ENCODE data around the gene ZGRF1.
"Not testable (repeated sequence)": the region's sequence is repeated elsewhere in the genome, so short reads cannot be mapped to it uniquely, and the experiment has no call there.

The ZGRF1 gene

DNA sequence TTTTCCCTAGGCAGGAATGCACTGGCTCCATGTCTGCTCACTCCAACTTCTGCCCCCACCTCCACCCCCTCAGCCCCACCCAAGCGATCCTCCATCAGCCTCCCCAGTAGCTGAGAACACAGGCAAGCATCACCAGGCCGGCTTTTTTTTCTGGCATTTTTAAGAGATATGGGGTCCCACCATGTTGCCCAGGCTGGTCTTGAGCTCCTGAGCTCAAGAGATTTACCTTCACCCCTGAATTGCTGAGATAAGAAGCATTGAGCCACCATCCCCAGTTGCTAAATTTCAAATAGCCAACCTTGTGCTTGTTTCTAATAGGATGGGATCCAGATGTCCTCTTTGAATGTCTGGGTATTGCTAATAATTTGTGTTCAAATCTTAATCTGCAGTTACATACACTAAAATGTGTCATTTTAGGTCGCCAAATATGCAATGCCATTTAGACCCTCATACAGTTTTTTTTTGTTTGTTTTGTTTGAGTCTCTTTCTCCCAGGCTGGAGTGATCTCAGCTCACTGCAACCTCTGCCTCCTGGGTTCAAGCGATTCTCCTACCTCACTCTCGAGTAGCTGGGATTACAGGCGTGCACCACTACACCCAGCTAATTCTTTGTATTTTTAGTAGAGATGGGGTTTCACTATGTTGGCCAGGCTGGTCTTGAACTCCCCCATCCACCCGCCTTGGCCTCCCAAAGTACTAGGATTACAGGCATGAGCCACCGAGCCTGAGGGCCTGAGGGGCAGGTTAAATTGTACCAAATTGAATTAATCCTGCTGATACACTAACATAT is 9.0 kb upstream of the ZGRF1 start:
- in situ Hi-C loops (cut with MboI; ENCODE audit: low sequenced_read_pairs), result no loop called here

DNA sequence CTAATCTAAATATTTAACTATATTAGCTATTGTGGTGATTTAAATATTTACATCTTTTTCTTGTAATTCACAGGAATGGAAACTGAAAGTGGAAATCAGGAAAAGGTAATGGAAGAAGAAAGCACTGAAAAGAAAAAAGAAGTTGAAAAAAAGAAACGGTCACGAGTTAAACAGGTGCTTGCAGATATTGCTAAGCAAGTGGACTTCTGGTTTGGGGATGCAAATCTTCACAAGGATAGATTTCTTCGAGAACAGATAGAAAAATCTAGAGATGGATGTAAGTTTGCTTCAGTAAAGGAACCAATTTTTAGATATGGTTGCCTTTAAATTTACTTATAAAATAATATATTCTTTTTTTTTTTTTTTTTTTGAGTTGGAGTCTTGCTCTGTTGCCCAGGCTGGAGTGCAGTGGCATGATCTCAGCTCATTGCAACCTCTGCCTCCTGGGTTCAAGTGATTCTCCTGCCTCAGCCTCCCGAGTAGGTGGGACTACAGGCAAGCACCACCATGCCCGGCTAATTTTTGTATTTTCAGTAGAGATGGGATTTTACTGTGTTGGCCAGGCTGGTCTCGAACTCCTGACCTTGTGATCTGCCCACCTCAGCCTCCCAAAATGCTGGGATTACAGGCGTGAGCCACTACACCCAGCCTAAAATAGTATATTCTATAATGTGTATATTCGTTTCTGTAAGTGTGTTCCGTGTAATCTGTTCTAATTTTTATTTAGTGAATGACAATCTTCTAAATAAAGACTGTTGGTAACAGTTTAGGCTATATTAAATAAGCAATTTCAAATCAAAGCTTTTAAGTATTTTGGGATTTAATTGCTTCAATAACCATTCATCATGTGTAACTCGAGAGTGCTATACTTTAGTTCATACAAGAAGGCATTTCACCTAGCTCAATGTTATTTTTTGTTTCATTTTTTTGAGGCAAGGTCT is 8.2 kb upstream of the ZGRF1 start:
- in situ Hi-C loops (cut with MboI; ENCODE audit: low sequenced_read_pairs), result not testable (repeated sequence)

DNA sequence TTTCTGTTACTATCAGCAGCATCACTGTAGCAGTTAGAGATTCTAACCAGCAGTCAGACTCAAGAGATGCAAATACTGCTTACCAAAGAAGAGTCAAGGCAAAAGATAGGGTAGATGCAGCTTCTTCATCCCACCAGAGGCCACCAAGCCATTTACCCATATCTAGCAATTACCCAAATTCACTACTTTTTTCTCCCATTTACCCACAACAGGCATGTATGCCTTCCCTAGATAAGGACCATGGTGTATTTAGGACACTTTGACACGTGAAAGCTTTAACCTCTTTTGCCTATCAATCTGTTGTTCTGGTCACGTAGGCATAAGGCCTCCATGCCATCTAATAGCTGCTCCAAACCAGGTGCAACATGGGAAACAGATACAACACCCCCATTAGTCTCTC is 5.8 kb upstream of the ZGRF1 start:
- in situ Hi-C loops (cut with MboI; ENCODE audit: low sequenced_read_pairs), result no loop called here

DNA sequence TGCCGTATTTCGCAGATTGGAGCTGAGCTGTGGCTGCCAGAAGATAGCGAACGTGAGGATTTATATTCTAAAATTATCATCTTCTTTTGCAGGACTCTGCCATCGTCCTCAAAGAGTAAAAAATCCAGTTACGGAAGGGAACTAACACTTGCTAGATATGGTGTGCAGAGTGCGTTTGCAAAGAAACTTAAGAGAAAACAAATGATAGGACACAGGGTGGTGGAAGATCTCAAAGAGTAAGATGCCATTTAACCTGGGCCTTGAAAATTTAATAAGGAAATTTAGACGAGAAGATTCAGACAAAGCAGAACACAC is 800 bp upstream of the ZGRF1 start:
- in situ Hi-C loops (cut with MboI; ENCODE audit: low sequenced_read_pairs), result no loop called here

DNA sequence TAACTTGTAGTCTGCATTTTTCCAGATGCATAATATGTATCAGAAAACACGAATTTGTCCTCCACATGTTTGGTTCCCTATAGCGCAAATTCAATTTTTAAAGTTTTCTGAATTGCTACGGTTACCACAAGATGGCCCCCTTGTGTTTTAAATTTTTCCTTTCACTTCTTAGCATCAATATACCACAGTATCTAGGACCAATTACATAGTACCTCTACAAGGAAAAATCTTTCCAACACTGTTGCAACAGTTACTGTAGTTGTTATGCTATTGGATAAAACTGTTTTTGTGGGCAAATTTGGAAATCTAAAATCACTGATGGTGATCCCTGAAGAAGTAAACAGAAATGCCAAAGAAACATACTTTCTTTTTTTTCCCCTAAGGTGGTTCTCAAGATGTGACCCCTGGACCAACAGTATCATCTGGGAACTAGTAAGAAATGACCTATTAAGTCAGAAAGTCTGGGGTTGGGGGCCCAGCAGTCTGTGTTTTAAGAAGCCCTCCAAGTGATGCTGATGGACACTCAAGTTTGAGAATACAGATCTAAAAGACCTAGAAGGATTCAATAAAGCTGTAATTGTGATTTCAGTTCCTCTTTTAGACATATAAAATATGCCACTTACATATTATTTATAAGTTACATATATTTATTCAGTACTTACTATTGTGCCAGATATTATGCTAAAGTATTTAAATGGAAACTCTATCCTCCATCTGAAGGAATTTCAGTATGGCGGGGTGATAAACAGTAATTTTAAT is 3.1 kb downstream of the ZGRF1 start:
- in situ Hi-C loops (cut with MboI; ENCODE audit: low sequenced_read_pairs), result no loop called here

DNA sequence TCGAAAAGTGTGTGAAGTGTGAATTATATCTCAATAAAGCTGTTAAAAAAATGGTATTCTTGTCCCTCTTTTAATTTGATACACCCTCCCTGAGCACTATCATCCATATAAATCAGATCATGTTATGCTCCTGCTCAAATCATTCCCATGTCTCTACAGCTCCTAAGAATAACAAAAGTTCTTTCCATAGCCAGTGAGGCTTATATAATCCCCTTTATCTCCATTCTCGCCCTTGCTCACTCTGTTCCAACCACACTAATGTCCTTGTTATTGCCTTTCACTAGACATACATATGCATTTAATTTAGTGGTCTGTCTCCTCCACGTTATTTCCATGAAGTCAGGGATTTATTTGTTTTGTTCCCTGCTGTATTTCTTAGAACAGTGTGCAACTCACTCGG is 10.5 kb downstream of the ZGRF1 start:
- in situ Hi-C loops (cut with MboI; ENCODE audit: low sequenced_read_pairs), result no loop called here

DNA sequence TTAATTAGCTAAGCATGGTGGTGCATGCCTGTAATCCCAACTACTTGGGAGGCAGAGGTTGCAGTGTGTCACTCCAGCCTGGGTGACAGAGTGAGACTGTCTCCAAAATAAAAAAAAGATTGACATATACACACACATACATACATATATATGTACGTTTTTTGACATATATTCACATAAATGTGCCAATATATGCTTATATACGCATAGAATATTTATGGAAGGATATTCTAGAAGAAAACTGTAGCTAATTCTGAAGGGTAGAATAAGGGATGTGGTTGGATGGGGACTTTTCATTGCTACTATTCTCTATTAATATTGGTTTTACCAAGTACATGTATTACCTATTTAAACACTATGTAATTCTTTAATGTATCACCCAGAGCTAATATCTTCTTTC is 19.7 kb downstream of the ZGRF1 start:
- in situ Hi-C loops (cut with MboI; ENCODE audit: low sequenced_read_pairs), result loop anchor here (25.0 kb wide), 1 partner anchor 280 kb away; no protein-coding TSS in a partner anchor

DNA sequence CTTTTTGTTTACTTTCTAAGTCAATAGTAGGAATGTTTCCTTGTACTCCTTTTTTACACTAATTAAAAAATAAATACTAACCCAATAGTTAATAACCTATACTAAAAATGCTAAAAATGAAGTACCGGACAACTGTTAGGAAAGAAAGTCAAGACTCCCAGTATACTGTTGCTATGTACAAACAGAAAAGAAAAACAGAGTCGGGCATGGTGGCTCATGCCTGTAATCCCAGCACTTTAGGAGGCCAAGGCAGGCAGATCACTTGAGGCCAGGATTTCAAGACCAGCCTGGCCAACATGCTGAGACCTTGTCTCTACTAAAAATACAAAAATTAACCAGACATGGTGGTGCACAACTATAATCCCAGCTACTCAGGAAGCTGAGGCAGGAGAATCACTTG is 23.9 kb downstream of the ZGRF1 start:
- in situ Hi-C loops (cut with MboI; ENCODE audit: low sequenced_read_pairs), result loop anchor here (25.0 kb wide), 1 partner anchor 276 kb away; no protein-coding TSS in a partner anchor

DNA sequence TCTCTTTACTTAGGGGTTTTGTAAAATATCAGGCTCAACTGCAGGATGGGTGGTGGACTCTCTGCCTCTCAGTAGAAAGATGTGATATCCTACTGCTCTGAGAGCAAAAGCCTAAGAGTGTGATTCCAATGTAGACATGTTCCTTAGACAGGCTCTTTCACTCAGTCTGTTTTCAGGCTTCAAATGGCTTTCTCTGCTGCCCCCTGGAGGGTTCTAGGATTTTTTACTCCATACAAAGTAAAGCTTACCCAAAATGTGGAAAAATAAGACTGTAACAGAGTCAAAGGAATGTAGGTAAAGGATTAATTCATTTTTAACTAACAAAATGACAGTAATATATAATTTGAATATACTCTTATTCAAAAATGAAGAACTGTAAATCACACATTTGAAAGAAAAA is 32.1 kb downstream of the ZGRF1 start:
- in situ Hi-C loops (cut with MboI; ENCODE audit: low sequenced_read_pairs), result loop anchor here (25.0 kb wide), 1 partner anchor 267 kb away; no protein-coding TSS in a partner anchor

DNA sequence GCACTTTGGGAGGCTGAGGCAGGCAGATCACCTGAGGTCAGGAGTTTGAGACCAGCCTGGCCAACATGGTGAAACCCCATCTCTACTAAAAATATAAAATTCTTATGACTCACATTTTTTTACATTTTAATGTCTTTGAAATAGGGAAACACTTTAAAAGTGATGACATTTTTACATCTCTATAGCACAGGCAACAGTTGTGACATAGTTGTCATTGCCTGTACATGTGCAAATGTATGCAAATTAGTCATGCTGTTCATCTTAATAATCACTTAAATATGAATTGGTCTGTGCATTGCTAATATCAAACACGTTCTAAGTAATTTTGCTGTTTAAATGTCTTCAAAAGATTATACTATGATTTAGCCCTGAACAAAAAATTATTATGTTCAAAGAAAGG is 41.7 kb downstream of the ZGRF1 start:
- in situ Hi-C loops (cut with MboI; ENCODE audit: low sequenced_read_pairs), result no loop called here

DNA sequence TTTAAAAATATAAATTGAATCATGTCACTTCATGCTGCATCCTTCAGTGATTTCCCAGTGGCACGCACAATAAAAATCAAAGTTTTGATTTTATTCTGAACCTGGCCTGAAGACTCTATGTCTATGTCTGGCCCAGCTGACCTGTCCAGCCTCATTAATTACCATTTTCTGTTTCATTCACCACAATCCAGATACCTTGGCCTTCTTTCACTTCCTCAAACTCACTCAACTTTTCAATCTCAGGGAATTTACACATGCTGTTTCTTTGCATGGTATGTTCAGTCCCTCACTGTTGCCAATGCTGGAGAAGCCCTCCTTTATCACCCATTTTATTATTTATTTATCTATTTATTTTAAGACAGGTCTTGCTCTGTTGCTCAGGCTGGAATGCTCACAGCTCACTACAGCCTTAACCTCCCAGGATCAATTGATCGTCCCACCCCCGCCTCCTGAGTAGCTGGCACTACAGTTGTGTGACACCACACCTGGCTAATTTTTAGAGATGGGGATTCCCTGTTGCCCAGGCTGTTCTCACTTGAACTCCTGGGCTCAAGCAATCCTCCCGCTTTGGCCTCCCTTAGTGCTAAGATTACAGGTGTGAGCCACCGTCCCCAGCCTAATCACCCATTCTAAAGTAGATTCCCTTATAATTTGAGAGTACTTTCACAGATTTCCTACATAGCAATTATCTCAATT is 43.1 kb downstream of the ZGRF1 start:
- in situ Hi-C loops (cut with MboI; ENCODE audit: low sequenced_read_pairs), result no loop called here

DNA sequence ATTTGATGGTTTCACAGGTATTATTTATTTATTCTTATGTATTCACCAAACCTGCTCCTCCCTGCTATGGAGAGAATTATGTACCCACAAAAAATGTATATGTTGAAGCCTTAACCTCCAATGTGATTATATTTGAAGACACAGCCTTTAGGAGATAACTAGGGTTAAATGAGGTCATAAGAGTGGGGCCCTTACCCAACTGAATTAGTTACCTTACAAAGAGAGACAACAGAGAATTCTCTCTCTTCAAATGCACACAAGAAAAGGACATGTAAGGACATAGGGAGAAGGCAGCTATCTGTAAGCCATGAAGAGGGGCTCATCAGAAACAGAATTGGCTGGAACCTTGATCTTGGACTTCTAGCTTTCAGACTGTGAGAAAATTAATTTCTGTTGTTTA is 44.0 kb downstream of the ZGRF1 start:
- in situ Hi-C loops (cut with MboI; ENCODE audit: low sequenced_read_pairs), result no loop called here

DNA sequence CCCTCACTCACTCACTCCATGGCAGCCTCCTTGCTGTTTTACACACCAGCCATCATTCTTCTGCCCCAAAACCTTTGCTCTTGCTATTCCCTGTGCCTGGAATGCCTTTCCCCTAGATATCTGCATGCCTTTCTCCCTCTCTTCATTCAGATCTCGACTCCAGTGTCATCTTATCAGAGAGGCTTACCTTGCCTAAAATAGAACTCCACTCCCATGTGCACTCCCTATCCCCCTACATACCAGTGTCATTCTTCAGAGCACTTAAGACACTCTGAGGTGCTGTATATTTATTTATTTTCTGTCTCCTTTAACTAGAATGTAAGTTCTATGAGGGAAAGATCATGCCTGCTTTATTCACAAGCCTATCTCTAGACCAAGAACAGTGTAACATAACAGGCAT is 45.1 kb downstream of the ZGRF1 start:
- in situ Hi-C loops (cut with MboI; ENCODE audit: low sequenced_read_pairs), result no loop called here

DNA sequence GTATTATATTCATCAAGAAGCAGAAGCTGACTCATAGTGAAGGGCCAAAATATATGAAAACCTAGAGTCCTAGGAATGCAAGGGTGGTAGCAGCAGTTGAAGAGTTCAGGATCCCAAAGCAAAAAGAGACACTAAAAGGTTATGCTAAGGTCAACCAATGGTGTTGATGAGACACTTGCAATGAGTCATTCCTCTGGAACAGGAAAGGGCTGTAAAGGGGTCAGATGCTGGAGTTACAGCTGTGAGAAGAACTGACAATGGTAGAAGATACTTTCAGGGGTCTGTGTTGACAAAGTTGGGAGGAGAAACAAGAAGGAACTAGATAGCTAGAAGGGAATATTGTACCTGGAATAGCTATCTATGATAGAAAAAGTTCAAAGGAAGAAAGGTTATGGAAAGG is 47.5 kb downstream of the ZGRF1 start:
- in situ Hi-C loops (cut with MboI; ENCODE audit: low sequenced_read_pairs), result no loop called here

DNA sequence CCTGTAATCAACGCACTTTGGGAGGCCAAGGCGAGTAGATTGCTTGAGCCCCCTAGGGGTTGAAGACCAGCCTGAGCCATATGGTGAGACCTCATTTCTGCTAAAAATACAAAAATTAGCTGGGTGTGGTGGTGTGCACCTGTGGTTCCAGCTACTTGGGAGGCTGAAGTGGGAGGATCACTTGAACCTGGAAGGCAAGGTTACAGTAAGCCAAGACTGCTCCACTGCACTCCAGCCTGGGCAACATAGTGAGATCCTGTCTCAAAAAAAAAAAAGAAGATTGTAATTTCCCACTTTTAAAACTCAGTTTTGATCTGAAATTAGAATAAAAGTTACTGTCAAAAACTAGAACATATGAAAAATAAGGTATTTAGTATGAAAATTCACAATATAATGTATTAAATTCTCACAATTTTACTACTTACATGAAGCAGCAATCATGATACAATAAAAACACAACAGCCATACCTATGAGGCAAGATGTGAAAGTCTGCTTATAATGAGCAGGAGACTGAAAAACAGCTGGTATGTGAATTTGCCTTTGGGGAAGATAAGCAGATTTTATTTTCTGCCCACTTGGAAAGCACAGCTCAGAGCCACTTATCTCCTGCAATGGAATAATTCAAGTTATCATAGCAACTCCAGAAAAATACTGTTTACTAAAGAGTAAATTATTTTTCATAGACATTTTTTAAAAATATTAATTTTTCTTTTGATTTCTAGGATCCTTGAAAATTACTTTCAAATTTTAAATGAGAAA is 50.6 kb downstream of the ZGRF1 start:
- in situ Hi-C loops (cut with MboI; ENCODE audit: low sequenced_read_pairs), result no loop called here

DNA sequence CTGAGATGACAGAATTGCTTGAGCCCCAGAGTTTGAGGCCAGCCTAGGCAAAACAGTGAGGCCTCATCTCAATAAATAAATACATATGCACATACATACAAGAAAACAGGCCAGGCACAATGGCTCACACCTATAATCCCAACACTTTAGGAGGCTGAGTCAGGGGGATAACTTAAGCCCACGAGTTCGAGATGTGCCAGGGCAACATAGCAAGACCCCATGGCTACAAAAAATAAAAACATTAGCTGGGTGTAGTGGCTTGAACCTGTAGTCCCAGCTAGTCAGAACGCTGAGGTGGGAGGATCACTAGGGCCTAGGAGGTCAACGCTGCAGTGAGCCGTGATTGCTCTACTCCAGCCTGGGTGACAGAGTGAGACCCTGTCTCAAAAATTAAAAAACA is 69.2 kb downstream of the ZGRF1 start:
- in situ Hi-C loops (cut with MboI; ENCODE audit: low sequenced_read_pairs), result no loop called here

DNA sequence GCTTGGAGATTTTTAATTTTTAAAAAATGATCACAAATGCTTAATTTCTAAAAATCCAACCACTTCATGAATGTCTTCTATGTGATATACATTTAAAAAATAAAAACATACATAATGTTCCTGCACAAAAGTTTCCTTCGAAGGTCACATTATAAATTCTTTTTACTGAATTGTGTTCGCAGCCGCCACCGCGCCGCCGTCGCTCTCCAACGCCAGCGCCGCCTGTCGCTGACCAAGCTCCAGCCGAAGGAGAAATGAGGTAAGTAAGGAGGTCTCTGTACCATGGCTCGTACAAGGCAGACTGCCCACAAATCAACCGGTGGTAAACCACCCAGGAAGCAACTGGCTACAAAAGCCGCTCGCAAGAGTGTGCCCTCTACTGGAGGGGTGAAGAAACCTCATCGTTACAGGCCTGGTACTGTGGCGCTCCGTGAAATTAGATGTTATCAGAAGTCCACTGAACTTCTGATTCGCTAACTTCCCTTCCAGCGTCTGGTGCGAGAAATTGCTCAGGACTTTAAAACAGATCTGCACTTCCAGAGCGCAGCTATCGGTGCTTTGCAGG is 71.9 kb downstream of the ZGRF1 start:
- in situ Hi-C loops (cut with MboI; ENCODE audit: low sequenced_read_pairs), result no loop called here

DNA sequence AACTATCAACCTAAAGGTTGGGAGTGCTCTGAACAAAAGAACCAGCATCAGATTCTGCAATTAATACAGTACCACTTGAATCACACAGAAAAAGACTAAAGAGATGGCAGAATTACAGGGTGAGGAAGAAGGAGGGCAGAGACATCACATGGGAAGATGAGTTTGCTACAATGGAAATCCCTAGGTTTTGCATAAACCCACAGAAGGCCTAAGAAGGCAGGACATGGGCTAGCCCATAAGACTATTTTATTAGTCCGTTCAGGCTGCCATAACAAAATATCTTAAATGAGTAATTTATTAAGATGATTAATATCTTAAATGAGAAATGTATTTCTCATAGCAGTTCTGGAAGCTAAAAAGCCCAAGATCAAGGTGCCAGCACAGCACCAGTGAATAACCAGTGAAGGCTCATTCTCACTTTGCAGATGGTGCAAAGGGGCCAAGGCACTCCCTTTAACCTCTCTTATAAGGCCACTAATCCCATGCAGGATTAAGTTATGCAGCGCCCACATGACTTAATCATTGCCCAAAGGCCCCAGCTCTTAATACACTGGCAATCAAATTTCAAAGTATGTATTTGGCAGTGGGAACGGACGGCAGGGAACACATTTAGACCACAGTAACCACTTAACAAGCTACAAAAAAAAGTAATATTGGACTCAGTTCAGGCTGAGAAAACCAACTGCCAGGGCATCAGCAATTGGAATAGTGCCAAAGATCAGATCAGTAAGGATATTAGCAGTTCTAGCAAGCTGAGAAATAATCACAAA is 73.1 kb downstream of the ZGRF1 start:
- in situ Hi-C loops (cut with MboI; ENCODE audit: low sequenced_read_pairs), result no loop called here

Measured in HL-60/S4 treated with retinoic acid at 250 ng/mL for 4 days and 3 days (cell line).